Mesendoderm (in vitro differentiated cells): ENCODE data around the gene PIP5K1C.
"Not testable (repeated sequence)": the region's sequence is repeated elsewhere in the genome, so short reads cannot be mapped to it uniquely, and the experiment has no call there.

Experiments used
- DNase-seq: peaks from one replicate; pipeline ENCODE4 v3.0.0; 2013
- H2AK5ac ChIP-seq: 2 replicates; pipeline ENCODE4 v1.6.1; 2013; ENCODE audit warnings: low read length, inconsistent platforms
- H2BK120ac ChIP-seq: 2 replicates; pipeline ENCODE4 v1.6.1; 2013; ENCODE audit warnings: low read depth, mild to moderate bottlenecking, low read length, moderate library complexity, mixed read lengths
- H2BK15ac ChIP-seq: replicated peaks from 2 replicates; pipeline ENCODE4 v1.6.1; 2013; ENCODE audit warnings: low read depth, mild to moderate bottlenecking, moderate library complexity
- H2BK5ac ChIP-seq: 2 replicates; pipeline ENCODE4 v1.6.1; 2013; ENCODE audit warnings: low read length, inconsistent platforms
- H3K18ac ChIP-seq: 2 replicates; pipeline ENCODE4 v1.6.1; 2013; ENCODE audit warnings: mild to moderate bottlenecking, low read length, mixed read lengths
- H3K23ac ChIP-seq: one replicate; pipeline ENCODE4 v1.6.1; 2013; ENCODE audit warnings: low read length
- H3K27ac ChIP-seq: 2 replicates; pipeline ENCODE4 v1.5.1; 2013; ENCODE audit warnings: low read depth, mild to moderate bottlenecking, inconsistent platforms, low read length, moderate library complexity
- H3K27me3 ChIP-seq: 2 replicates; pipeline ENCODE4 v1.6.1; 2013; ENCODE audit warnings: low read length, control low read depth, mild to moderate bottlenecking, inconsistent platforms; ENCODE audit not compliant: insufficient read depth, poor library complexity
- H3K36me3 ChIP-seq: 2 replicates; pipeline ENCODE4 v1.6.1; 2013; ENCODE audit warnings: low read length, inconsistent platforms; ENCODE audit not compliant: control insufficient read depth, insufficient read depth
- H3K4ac ChIP-seq: one replicate; pipeline ENCODE4 v1.6.1; 2013; ENCODE audit warnings: low read depth, mild to moderate bottlenecking, low read length, moderate library complexity
- H3K4me1 ChIP-seq: 2 replicates; pipeline ENCODE4 v1.6.1; 2013; ENCODE audit warnings: low read depth, low read length, inconsistent platforms; ENCODE audit not compliant: control insufficient read depth
- H3K4me2 ChIP-seq: 2 replicates; pipeline ENCODE4 v1.6.1; 2013; ENCODE audit warnings: low read length
- H3K4me3 ChIP-seq: 2 replicates; pipeline ENCODE4 v1.5.1; 2013; ENCODE audit warnings: mild to moderate bottlenecking, low read length
- H3K56ac ChIP-seq: one replicate; pipeline ENCODE4 v1.6.1; 2013; ENCODE audit warnings: low read length
- H3K79me1 ChIP-seq: 2 replicates; pipeline ENCODE4 v1.6.1; 2013; ENCODE audit warnings: low read length, inconsistent platforms
- H3K79me2 ChIP-seq: 2 replicates; pipeline ENCODE4 v1.6.1; 2013; ENCODE audit warnings: mild to moderate bottlenecking, low read length; ENCODE audit not compliant: control insufficient read depth, insufficient read depth
- H3K9ac ChIP-seq: 2 replicates; pipeline ENCODE4 v1.6.1; 2013; ENCODE audit warnings: low read length, inconsistent platforms
- H4K5ac ChIP-seq: one replicate; pipeline ENCODE4 v1.6.1; 2013; ENCODE audit warnings: low read length
- H4K8ac ChIP-seq: one replicate; pipeline ENCODE4 v1.6.1; 2013; ENCODE audit warnings: low read depth, mild to moderate bottlenecking, control low read depth, low read length, moderate library complexity
- WGBS: extraction: QIAGEN DNeasy Blood & Tissue Kit; methylation state at CpG from one replicate; pipeline ENCODE4 v1.1.7; 2013; ENCODE audit warnings: low lambda C conversion rate, missing lambda C conversion rate; ENCODE audit not compliant: insufficient coverage; ENCODE audit errors: extremely low coverage; 5-methylcytosine and 5-hydroxymethylcytosine counted together

Gene PIP5K1C

DNA sequence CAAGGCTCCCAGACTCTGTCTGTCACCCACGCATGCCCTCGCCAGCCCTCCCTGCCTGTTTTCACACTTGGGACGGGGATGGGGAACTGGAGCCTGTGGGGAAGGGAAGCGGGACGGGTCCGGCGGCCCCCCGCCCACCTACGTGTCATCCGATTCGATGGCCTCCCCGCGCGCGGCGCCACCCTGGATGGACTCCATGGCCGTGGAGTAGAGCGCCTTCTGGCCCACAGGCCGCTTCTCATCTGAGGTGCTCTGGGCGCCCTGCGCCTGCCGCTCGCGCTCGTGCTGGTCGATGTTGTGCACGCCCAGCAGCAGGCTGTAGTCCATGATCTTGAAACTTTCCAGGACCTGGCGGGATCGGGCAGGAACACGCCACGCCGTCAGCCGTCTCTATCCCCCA lies 48.6 kb downstream of the PIP5K1C start:
- no peak overlapping the region for H3K23ac ChIP-seq
- no peak overlapping the region for H2BK15ac ChIP-seq
- no peak overlapping the region for H2AK5ac ChIP-seq
- H3K9ac ChIP-seq, result no peak overlapping the region
- H3K79me2 ChIP-seq, result no peaks in the 10 kb centered on the region
- no peak overlapping the region for H3K4me3 ChIP-seq
- no peak overlapping the region for H4K8ac ChIP-seq
- no peaks in the 10 kb centered on the region for H3K36me3 ChIP-seq
- H3K27ac ChIP-seq, result no peak overlapping the region
- H3K4ac ChIP-seq, result no peak overlapping the region
- no peak overlapping the region for H4K5ac ChIP-seq
- no peak for DNase-seq
- H2BK5ac ChIP-seq, result no peak overlapping the region
- no peaks in the 10 kb centered on the region for H3K4me1 ChIP-seq
- no peaks in the 10 kb centered on the region for H3K79me1 ChIP-seq
- H3K56ac ChIP-seq, result no peak overlapping the region
- no peak overlapping the region for H3K18ac ChIP-seq
- H3K4me2 ChIP-seq, result no peak overlapping the region
- H2BK120ac ChIP-seq, result no peak overlapping the region
- no CpG with 5 or more reads among the region's 33 CpGs for WGBS
- H3K27me3 ChIP-seq, result no peaks in the 10 kb centered on the region

DNA sequence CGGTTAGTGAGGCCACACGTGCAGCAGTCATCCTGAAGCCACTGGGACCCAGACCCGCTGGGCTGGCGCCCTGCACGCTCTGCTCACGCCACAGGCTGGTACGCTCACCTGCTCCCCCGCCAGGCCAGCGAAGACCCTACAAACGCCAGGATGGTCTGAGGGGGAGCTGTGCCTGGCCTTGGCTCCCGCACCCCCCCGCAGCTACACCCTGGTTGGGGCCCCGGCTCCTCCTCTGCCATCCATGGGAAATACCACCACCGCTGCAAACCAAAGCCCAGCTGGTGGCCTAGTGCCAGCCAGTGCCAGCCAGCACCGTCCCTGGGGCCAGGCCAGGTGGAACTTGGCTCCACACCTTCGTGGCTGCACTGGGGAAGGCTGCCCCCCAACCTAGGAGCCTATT lies 50.4 kb downstream of the PIP5K1C start:
- Histone ChIP-seq H3K4me3 (no peak overlapping the region), H3K79me1 (no peaks in the 10 kb centered on the region), H3K27ac (no peak overlapping the region), H3K27me3 (no peaks in the 10 kb centered on the region), H3K79me2 (no peaks in the 10 kb centered on the region), H2BK5ac (no peak overlapping the region), H2AK5ac (no peak overlapping the region), H3K18ac (no peak overlapping the region), H3K56ac (no peak overlapping the region), H3K36me3 (no peaks in the 10 kb centered on the region), H3K4me2 (no peak overlapping the region), H3K9ac (no peak overlapping the region), H4K8ac (no peak overlapping the region), H3K4ac (no peak overlapping the region), H4K5ac (no peak overlapping the region), H2BK120ac (no peak overlapping the region), H3K4me1 (no peaks in the 10 kb centered on the region), H2BK15ac (no peak overlapping the region), H3K23ac (no peak overlapping the region)
- DNase-seq, result no peak
- WGBS, result no CpG with 5 or more reads among the region's 16 CpGs

DNA sequence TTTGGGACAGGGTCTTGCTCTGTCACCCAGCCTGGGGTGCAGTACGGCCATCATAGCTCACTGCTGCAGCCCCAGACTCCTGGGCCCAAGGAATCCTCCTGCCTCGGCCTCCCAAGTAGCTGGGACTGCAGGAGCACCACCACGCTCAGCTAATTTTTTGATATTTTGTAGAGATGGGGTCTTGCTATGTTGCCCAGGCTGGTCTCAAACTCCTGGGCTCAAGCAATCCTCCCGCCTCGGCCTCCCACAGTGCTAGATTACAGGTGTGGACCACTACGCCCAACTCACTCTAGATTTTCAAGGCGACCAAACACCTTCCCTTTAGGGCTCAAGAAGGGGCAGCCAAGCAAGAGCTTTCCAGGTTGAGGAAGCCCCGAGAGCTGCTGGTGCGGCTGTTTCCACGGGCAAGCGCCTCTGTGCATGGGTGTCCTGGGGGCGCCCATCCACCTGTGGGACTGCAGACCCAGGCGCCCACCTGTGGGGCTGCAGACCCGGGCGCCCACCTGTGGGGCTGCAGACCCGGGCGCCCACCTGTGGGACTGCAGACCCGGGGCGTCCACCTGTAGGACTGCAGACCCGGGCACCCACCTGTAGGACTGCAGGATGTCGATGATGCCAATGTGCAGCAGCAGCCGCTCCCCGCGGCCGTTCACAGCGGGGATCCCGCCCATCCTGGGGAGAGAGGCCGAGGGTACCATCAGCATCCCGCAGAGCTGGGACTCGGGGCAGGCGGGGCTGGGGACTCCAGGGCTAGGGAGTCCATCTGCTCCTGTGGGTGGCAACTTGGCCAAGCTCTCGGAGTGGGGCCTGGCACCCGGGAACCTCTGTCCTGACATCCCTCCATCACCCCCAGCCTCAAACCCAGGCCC lies 52.0 kb downstream of the PIP5K1C start:
- no peak overlapping the region for H2AK5ac ChIP-seq
- no peaks in the 10 kb centered on the region for H3K4me1 ChIP-seq
- H3K9ac ChIP-seq, result no peak overlapping the region
- H3K4me2 ChIP-seq, result no peak overlapping the region
- no peak for DNase-seq
- no peak overlapping the region for H3K56ac ChIP-seq
- H4K8ac ChIP-seq, result no peak overlapping the region
- no peaks in the 10 kb centered on the region for H3K79me2 ChIP-seq
- H3K4me3 ChIP-seq, result no peak overlapping the region
- H2BK15ac ChIP-seq, result no peak overlapping the region
- no peak overlapping the region for H3K4ac ChIP-seq
- H2BK120ac ChIP-seq, result no peak overlapping the region
- no CpG with 5 or more reads among the region's 33 CpGs for WGBS
- no peak overlapping the region for H3K23ac ChIP-seq
- H3K27me3 ChIP-seq, result no peaks in the 10 kb centered on the region
- H3K27ac ChIP-seq, result no peak overlapping the region
- no peak overlapping the region for H3K18ac ChIP-seq
- no peaks in the 10 kb centered on the region for H3K36me3 ChIP-seq
- no peaks in the 10 kb centered on the region for H3K79me1 ChIP-seq
- no peak overlapping the region for H2BK5ac ChIP-seq
- H4K5ac ChIP-seq, result no peak overlapping the region

DNA sequence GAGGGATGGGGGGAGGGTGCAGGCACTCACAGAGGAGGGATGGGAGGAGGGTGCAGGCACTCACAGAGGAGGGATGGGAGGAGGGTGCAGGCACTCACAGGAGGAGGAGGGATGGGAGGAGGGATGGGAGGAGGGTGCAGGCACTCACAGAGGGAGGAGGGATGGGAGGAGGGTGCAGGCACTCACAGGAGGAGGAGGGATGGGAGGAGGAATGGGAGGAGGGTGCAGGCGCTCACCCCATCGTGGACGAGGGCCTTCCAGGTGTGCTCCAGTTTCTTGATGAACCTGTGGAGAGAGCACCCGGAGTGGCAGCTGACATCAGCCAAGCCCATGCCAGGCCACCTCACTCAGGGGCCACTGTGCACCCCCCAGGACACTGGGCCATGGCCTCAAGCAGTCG lies 53.2 kb downstream of the PIP5K1C start:
- WGBS, result no CpG with 5 or more reads among the region's 5 CpGs
- not testable (repeated sequence) for H3K4me3 ChIP-seq

DNA sequence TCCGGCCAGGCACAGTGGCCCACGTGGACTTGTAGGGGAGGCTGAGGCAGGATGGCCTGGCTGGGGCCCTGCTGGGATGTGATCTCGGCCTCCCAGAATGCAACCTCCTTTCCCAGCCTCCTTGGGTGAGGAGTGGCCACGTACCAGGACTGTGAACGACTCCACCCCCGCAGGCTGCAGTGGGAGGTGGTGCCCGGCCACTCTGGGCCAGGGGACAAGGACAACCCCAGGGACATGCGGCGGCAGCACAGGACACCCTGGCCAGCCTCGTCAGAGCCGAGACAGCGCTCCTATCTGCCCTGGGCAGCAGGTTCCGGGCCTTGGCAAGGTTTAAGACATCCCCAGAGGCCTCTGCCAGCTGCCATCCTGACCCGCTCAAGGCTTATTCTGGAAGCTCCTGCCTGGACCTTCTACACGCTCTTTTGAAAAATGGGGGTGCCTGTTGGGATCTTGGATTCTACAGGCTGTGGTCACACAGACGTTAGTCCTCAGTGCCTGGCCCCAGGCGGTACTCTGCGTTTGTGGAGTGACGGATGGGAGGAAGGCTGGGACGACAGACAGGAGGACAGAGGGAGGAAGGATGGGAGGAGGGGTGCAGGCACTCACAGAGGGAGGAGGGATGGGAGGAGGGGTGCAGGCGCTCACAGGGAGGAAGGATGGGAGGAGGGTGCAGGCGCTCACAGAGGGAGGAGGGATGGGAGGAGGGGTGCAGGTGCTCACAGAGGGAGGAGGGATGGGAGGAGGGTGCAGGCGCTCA lies 53.8 kb downstream of the PIP5K1C start:
- no peak overlapping the region for H4K8ac ChIP-seq
- no peak overlapping the region for H4K5ac ChIP-seq
- H3K4me3 ChIP-seq, result no peak overlapping the region
- no CpG with 5 or more reads among the region's 23 CpGs for WGBS
- H2AK5ac ChIP-seq, result no peak overlapping the region
- no peak overlapping the region for H2BK5ac ChIP-seq
- H3K36me3 ChIP-seq, result no peaks in the 10 kb centered on the region
- H3K79me1 ChIP-seq, result no peaks in the 10 kb centered on the region
- H3K23ac ChIP-seq, result no peak overlapping the region
- H3K4me1 ChIP-seq, result no peaks in the 10 kb centered on the region
- H3K4ac ChIP-seq, result no peak overlapping the region
- no peak overlapping the region for H2BK15ac ChIP-seq
- no peak overlapping the region for H3K56ac ChIP-seq
- H3K27ac ChIP-seq, result no peak overlapping the region
- H2BK120ac ChIP-seq, result no peak overlapping the region
- DNase-seq, result no peak
- no peak overlapping the region for H3K9ac ChIP-seq
- no peak overlapping the region for H3K4me2 ChIP-seq
- no peaks in the 10 kb centered on the region for H3K79me2 ChIP-seq
- no peak overlapping the region for H3K18ac ChIP-seq
- no peaks in the 10 kb centered on the region for H3K27me3 ChIP-seq

More for the DNA sequence above, 53.2 kb downstream of the PIP5K1C start:
- not testable (repeated sequence) for H3K9ac ChIP-seq, H2BK15ac ChIP-seq, DNase-seq, H3K4me2 ChIP-seq, H3K4me1 ChIP-seq, H2BK5ac ChIP-seq, H3K79me1 ChIP-seq, H3K4ac ChIP-seq, H4K5ac ChIP-seq, H3K56ac ChIP-seq, H4K8ac ChIP-seq, H3K27ac ChIP-seq, H3K27me3 ChIP-seq, H3K23ac ChIP-seq, H2BK120ac ChIP-seq, H3K79me2 ChIP-seq, H3K18ac ChIP-seq, H2AK5ac ChIP-seq, H3K36me3 ChIP-seq
